ENCODE measurements around the gene FAT1.

The FAT1 gene

GRCh38 chr4:186566068-186566467, 157.6 kb downstream of the FAT1 start:
- Histone ChIP-seq H3K36me3 (no peaks in the 10 kb centered on the region), H3K27me3 (peaks cover 11% of the 10 kb centered on the region), H3K9me3 (no peaks in the 10 kb centered on the region), H3K4me1 (no peaks in the 10 kb centered on the region), H3K4me3 (ENCODE audit: low read depth, low read length) (no peak overlapping the region)
- DNase-seq: no peak
- TF ChIP-seq CTCF (IDR thresholded peaks at IDR 0.05; ENCODE audit: low read depth, low read length): no peak

GRCh38 chr4:186563761-186564160, 159.9 kb downstream of the FAT1 start:
- no peak overlapping the region for H3K4me3 ChIP-seq (ENCODE audit: low read depth, low read length)
- peaks cover 2% of the 10 kb centered on the region; the same call in 1 of the 2 replicates for H3K27me3 ChIP-seq
- no peaks in the 10 kb centered on the region for H3K4me1 ChIP-seq
- no peak for DNase-seq
- no peak for TF ChIP-seq CTCF (IDR thresholded peaks at IDR 0.05; ENCODE audit: low read depth, low read length)
- no peaks in the 10 kb centered on the region for H3K36me3 ChIP-seq
- no peaks in the 10 kb centered on the region for H3K9me3 ChIP-seq

GRCh38 chr4:186561748-186562147, 161.9 kb downstream of the FAT1 start:
- TF ChIP-seq CTCF (IDR thresholded peaks at IDR 0.05; ENCODE audit: low read depth, low read length): no peak
- no peaks in the 10 kb centered on the region for H3K4me1 ChIP-seq
- no peaks in the 10 kb centered on the region for H3K9me3 ChIP-seq
- peaks cover 2% of the 10 kb centered on the region; the same call in 1 of the 2 replicates for H3K27me3 ChIP-seq
- no peaks in the 10 kb centered on the region for H3K36me3 ChIP-seq
- H3K4me3 ChIP-seq (ENCODE audit: low read depth, low read length): no peak overlapping the region
- no peak for DNase-seq

- DNase-seq: no peak
- H3K4me3 ChIP-seq (ENCODE audit: low read depth, low read length): no peak overlapping the region
Measured at GRCh38 chr4:186560647-186561046, 163.0 kb downstream of the FAT1 start.

GRCh38 chr4:186557486-186557885, 166.2 kb downstream of the FAT1 start:
- no peak overlapping the region for H3K4me3 ChIP-seq (ENCODE audit: low read depth, low read length)
- H3K9me3 ChIP-seq: no peaks in the 10 kb centered on the region
- H3K36me3 ChIP-seq: no peaks in the 10 kb centered on the region
- peaks cover 9% of the 10 kb centered on the region; the same call in 1 of the 2 replicates for H3K27me3 ChIP-seq
- DNase-seq: no peak
- H3K4me1 ChIP-seq: no peaks in the 10 kb centered on the region
- TF ChIP-seq CTCF (IDR thresholded peaks at IDR 0.05; ENCODE audit: low read depth, low read length): no peak

More at GRCh38 chr4:186560647-186561046, 163.0 kb downstream of the FAT1 start:
- Histone ChIP-seq H3K36me3 (no peaks in the 10 kb centered on the region), H3K9me3 (no peaks in the 10 kb centered on the region), H3K4me1 (no peaks in the 10 kb centered on the region), H3K27me3 (no peaks in the 10 kb centered on the region)
- TF ChIP-seq CTCF (IDR thresholded peaks at IDR 0.05; ENCODE audit: low read depth, low read length): no peak

GRCh38 chr4:186557061-186557460, 166.6 kb downstream of the FAT1 start:
- H3K4me1 ChIP-seq: no peaks in the 10 kb centered on the region
- H3K9me3 ChIP-seq: no peaks in the 10 kb centered on the region
- TF ChIP-seq CTCF (IDR thresholded peaks at IDR 0.05; ENCODE audit: low read depth, low read length): no peak
- H3K36me3 ChIP-seq: no peaks in the 10 kb centered on the region
- H3K27me3 ChIP-seq: peaks cover 9% of the 10 kb centered on the region; the same call in 1 of the 2 replicates
- no peak overlapping the region for H3K4me3 ChIP-seq (ENCODE audit: low read depth, low read length)
- no peak for DNase-seq
